Stomach (tissue), 9 donors: ENCODE data around the gene XKR3. TPM values are rescaled to one million over a fixed set of nuclear protein-coding genes. Genes with fewer than 3 reads are reported as not detected.

Experiments
- DNase-seq, 2 donors: peaks; one replicate each; pipeline versions ENCODE4 v3.0.0 to v3.0.0-alpha.2; 2013 to 2019
- H3K27ac ChIP-seq, 5 donors: fragments of 200-600 bp in 4 of 5; sonication (generic) in 4 of 5; one replicate each; pipeline ENCODE4 v1.5.1; 2013 to 2019; ENCODE audit warnings: mild to moderate bottlenecking in 1 of 5, moderate library complexity in 1 of 5
- H3K27me3 ChIP-seq, 3 donors: fragments of 200-600 bp; sonication (generic); one replicate each; pipeline ENCODE4 v1.5.1; 2017 to 2019; ENCODE audit warnings: mixed run types in 1 of 3
- H3K36me3 ChIP-seq, 4 donors: fragments of 200-600 bp; sonication (generic); 1 replicate in 3 of 4; 2 replicates in 1 of 4; pipeline ENCODE4 v1.5.1; 2016 to 2019
- H3K4me1 ChIP-seq, 4 donors: fragments of 200-600 bp; sonication (generic); one replicate each; pipeline ENCODE4 v1.5.1; 2016 to 2019
- H3K4me3 ChIP-seq, 4 donors: fragments of 200-600 bp; sonication (generic) in 3 of 4; one replicate each; pipeline ENCODE4 v1.5.1; 2016 to 2019; ENCODE audit warnings: mild to moderate bottlenecking in 1 of 4
- H3K9me3 ChIP-seq, 4 donors: fragments of 200-600 bp; sonication (generic); one replicate each; pipeline ENCODE4 v1.5.1; 2016 to 2019
- EP300 ChIP-seq: sonication (generic); formaldehyde crosslinking; IDR thresholded peaks from one replicate; pipeline ENCODE4 v1.6.1; 2017; ENCODE audit warnings: antibody characterized with exemption
- POLR2A ChIP-seq, 4 donors: fragments of 450-650 bp; IDR thresholded peaks; one replicate each; pipeline ENCODE4 v1.6.1; 2016; ENCODE audit warnings: antibody characterized with exemption in 4 of 4, control low read depth in 2 of 4, mild to moderate bottlenecking in 1 of 4, moderate library complexity in 1 of 4
- POLR2AphosphoS5 ChIP-seq, 3 donors: sonication (generic); formaldehyde crosslinking; IDR thresholded peaks; one replicate each; pipeline ENCODE4 v1.6.1; 2016; ENCODE audit warnings: antibody characterized with exemption in 3 of 3
- WGBS, 5 donors: extraction: QIAGEN DNeasy Blood & Tissue Kit in 3 of 5; methylation state at CpG; one replicate each; pipeline versions ENCODE4 v1.1.5 to v1.1.7; 2013 to 2018; 5-methylcytosine and 5-hydroxymethylcytosine counted together
- intact Hi-C: fragments of 100-400 bp; cut with DNase I; formaldehyde crosslinking; loops from one replicate; pipeline ENCODE4 v1.15.1; 2023; ENCODE audit warnings: low total_unique reads
- polyA plus RNA-seq, 3 donors: library from polyadenylated mRNA; stranded (reverse); fragments of 200-250 nt; gene quantifications; one replicate each; pipeline ENCODE4 v1.2.3, GENCODE V29; 2013
- total RNA-seq, 5 donors: library from RNA; depleted of rRNA; stranded (reverse); fragments of >200 nt; gene quantifications; one replicate each; pipeline versions ENCODE4 v1.1.0 to v1.2.3, GENCODE V29; 2014 to 2016
- TF ChIP-seq, protein P1 (sequence below), 7 experiments: fragments of 450-650 bp in 4 of 7; fragments of 200-600 bp in 3 of 7; sonication (generic) in 3 of 7; IDR thresholded peaks; one replicate each; pipeline ENCODE4 v1.5.1; 2016 to 2019; ENCODE audit warnings: antibody characterized with exemption in 7 of 7, control low read depth in 2 of 7, mild to moderate bottlenecking in 1 of 7
- donor health status: healthy with polysubstance abuse.
- donor health status: Bipolar disorder and iron deficiency.
- donor health status: healthy.

Gene XKR3
- total and polyA plus RNA-seq, 8 donors, result not detected

DNA sequence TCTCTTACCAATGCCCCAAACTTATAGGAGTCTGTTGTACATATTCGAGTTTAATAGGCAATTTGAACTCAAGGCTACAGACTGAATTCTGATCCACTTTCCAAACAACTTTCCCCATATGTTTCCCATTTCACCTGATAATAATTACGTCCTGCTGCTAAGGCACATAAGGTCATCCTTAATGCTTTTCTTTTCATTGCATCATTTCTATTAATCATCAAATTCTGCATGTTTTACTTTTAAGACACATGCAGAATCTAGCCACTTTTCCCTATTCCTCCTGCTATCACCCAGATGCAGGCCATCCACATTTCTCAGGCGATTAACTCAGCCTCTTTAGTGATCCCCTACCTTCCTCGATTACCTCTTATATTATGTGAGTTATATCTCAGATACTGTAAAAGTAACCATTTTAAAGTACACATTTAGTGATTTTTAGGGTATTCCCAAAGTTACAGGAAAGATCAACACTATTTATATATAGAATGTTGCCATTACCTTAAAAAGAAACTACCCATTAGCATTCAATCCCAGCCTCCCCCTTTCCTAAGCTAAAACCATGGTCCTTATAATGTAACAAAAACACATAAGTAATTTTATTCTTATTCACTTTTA, 14.9 kb downstream of the XKR3 start:
- no peak overlapping the region for H3K4me3 ChIP-seq
- no peaks in the 10 kb centered on the region for H3K27me3 ChIP-seq
- H3K9me3 ChIP-seq, result peaks cover 0 to 7% (median 3%) of the 10 kb centered on the region in 4 donors
- no peaks in the 10 kb centered on the region for H3K36me3 ChIP-seq
- intact Hi-C loops, result no loop called here
- WGBS, 5 donors, result 76 to 81% (median 80%) methylated on average over 4 of the region's 4 CpGs
- no peak for TF ChIP-seq EP300
- TF ChIP-seq POLR2AphosphoS5 (IDR thresholded peaks at IDR 0.05), result no peak
- TF ChIP-seq POLR2A (IDR thresholded peaks at IDR 0.05), result no peak
- TF ChIP-seq, protein P1, sequence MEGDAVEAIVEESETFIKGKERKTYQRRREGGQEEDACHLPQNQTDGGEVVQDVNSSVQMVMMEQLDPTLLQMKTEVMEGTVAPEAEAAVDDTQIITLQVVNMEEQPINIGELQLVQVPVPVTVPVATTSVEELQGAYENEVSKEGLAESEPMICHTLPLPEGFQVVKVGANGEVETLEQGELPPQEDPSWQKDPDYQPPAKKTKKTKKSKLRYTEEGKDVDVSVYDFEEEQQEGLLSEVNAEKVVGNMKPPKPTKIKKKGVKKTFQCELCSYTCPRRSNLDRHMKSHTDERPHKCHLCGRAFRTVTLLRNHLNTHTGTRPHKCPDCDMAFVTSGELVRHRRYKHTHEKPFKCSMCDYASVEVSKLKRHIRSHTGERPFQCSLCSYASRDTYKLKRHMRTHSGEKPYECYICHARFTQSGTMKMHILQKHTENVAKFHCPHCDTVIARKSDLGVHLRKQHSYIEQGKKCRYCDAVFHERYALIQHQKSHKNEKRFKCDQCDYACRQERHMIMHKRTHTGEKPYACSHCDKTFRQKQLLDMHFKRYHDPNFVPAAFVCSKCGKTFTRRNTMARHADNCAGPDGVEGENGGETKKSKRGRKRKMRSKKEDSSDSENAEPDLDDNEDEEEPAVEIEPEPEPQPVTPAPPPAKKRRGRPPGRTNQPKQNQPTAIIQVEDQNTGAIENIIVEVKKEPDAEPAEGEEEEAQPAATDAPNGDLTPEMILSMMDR (IDR thresholded peaks at IDR 0.05), result no peak
- DNase-seq, result no peak
- H3K4me1 ChIP-seq, result no peaks in the 10 kb centered on the region
- H3K27ac ChIP-seq, result no peak overlapping the region

DNA sequence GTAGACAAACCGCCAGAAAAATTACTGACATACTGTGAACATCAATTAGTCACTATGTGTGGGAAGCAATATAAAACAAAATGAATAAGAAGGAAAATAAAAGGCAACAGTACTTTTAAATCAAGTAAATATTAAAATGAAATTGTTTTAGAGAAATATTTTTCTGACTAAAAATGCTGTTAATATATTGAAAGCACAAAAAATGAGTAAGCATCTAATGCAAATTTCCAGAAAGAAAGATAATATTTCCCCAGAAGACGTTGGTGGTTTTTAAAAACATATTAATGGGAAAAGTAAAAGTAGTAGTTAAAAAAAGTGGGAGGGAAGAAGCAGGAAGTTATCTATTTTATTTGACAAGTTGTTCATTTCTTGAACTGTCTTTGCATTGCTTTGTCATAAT, 16.5 kb downstream of the XKR3 start:
- H3K27me3 ChIP-seq, result no peaks in the 10 kb centered on the region
- H3K4me1 ChIP-seq, result no peaks in the 10 kb centered on the region
- no peak overlapping the region for H3K27ac ChIP-seq
- no peaks in the 10 kb centered on the region for H3K9me3 ChIP-seq
- WGBS, 5 donors, result 50 to 69% (median 65%) methylated on average over 2 of the region's 2 CpGs
- no peak for DNase-seq
- H3K4me3 ChIP-seq, result no peak overlapping the region
- intact Hi-C loops, result no loop called here
- TF ChIP-seq POLR2A (IDR thresholded peaks at IDR 0.05), result no peak
- TF ChIP-seq, protein P1 (IDR thresholded peaks at IDR 0.05), result no peak
- no peak for TF ChIP-seq POLR2AphosphoS5 (IDR thresholded peaks at IDR 0.05)
- TF ChIP-seq EP300, result no peak
- no peaks in the 10 kb centered on the region for H3K36me3 ChIP-seq

DNA sequence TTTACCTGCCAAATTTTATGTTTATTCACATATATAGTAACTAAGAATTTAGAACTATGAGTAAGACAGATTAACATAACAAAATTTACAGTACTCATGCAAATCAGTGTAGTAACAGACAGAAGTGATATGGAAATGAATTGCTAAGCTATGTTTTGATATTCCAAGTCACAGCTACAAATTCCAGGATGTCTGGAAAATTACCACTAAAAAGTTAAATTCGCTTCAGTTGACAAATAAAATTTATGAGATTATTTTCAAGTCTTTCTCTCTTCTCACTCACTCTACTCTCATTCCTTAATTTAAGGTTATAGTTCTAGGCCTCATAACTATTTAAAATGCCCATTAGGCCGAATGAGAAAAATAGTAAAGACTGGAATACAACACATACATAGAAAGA, 18.1 kb downstream of the XKR3 start:
- H3K27ac ChIP-seq, result no peak overlapping the region
- TF ChIP-seq POLR2AphosphoS5 (IDR thresholded peaks at IDR 0.05) (no peak), EP300 (no peak), POLR2A (IDR thresholded peaks at IDR 0.05) (no peak)
- TF ChIP-seq, protein P1 (IDR thresholded peaks at IDR 0.05), result no peak
- no peaks in the 10 kb centered on the region for H3K27me3 ChIP-seq
- no peaks in the 10 kb centered on the region for H3K9me3 ChIP-seq
- intact Hi-C loops, result no loop called here
- no peak for DNase-seq
- H3K4me1 ChIP-seq, result no peaks in the 10 kb centered on the region
- 27 to 56% (median 41%) methylated on average over 2 of the region's 2 CpGs for whole genome bisulfite sequencing, 5 donors
- H3K36me3 ChIP-seq, result no peaks in the 10 kb centered on the region
- no peak overlapping the region for H3K4me3 ChIP-seq

DNA sequence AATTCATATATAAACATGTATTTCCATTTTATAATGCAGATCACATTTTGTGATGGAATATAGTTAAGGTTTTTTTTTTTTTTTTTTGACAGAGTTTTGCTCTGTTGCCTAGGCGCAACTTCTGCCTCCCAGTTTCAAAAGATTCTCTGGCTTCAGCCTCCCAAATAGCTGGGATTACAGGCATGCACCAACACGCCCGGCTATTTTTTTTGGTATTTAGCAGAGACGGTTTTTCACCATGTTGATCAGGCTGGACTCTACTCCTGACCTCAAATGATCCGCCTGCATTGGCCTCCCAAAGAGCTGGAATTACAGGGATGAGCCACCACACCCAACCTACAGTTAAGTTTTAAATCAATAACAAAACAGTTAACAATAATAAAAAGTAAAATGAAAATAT, 18.8 kb downstream of the XKR3 start:
- H3K27me3 ChIP-seq, result no peaks in the 10 kb centered on the region
- intact Hi-C loops, result no loop called here
- WGBS, 5 donors, result 84 to 90% (median 86%) methylated on average over 5 of the region's 5 CpGs
- H3K9me3 ChIP-seq, result no peaks in the 10 kb centered on the region
- H3K36me3 ChIP-seq, result no peaks in the 10 kb centered on the region
- no peak overlapping the region for H3K4me3 ChIP-seq
- H3K27ac ChIP-seq, result no peak overlapping the region
- no peaks in the 10 kb centered on the region for H3K4me1 ChIP-seq
- no peak for DNase-seq
- no peak for TF ChIP-seq POLR2A (IDR thresholded peaks at IDR 0.05)
- TF ChIP-seq, protein P1 (IDR thresholded peaks at IDR 0.05), result no peak
- no peak for TF ChIP-seq POLR2AphosphoS5 (IDR thresholded peaks at IDR 0.05)
- no peak for TF ChIP-seq EP300
